ENCODE results near the gene RHBG. TPM values are rescaled to one million over a fixed set of nuclear protein-coding genes. Genes with fewer than 3 reads are reported as not detected.

RHBG gene
- total RNA-seq: not detected in 2 replicates

GRCh38 chr1:156368889-156369684 lies at the start of gene RHBG:
Gene RHBG (plus strand): TSS chr1:156369211. CDS start chr1:156369250, 39 bp downstream.

GRCh38 chr1:156338180-156338976 lies 30.6 kb upstream of the RHBG start, which contains the start of the genes CCT3 and TSACC:
Gene CCT3 (minus strand): TSS chr1:156338292. CDS start chr1:156338184, 108 bp downstream.
Gene TSACC (plus strand): TSS chr1:156338526. CDS start chr1:156339758, 1,232 bp downstream.

Other genes starting within 250 kb of the RHBG start
- 0.16 and 0.50 TPM in 2 replicates for gene SEMA4A, start 215.6 kb upstream of the RHBG start, total RNA-seq
- gene SLC25A44, start 175.1 kb upstream of the RHBG start, total RNA-seq: 4.5 and 14.3 TPM in 2 replicates
- gene PMF1, start 156.2 kb upstream of the RHBG start, total RNA-seq: 38.8 and 42.9 TPM in 2 replicates
- gene BGLAP, start 127.0 kb upstream of the RHBG start, total RNA-seq: 0.38 TPM in 1 of 2 replicates, not detected in the other
- under 0.01 and 0.50 TPM in 2 replicates for gene PAQR6, start 121.2 kb upstream of the RHBG start, total RNA-seq
- gene SMG5, start 86.4 kb upstream of the RHBG start, total RNA-seq: 36.6 and 91.6 TPM in 2 replicates
- gene TMEM79, start 84.9 kb upstream of the RHBG start, total RNA-seq: 0.81 and 2.1 TPM in 2 replicates
- 36.3 and 43.7 TPM in 2 replicates for gene GLMP, start 73.5 kb upstream of the RHBG start, total RNA-seq
- 0.19 TPM in 1 of 2 replicates, not detected in the other for gene VHLL, start 69.9 kb upstream of the RHBG start, total RNA-seq
- 453 and 492 TPM in 2 replicates for gene CCT3, start 30.9 kb upstream of the RHBG start, total RNA-seq
- gene TSACC, start 30.7 kb upstream of the RHBG start, total RNA-seq: 0.32 TPM in 1 of 2 replicates, not detected in the other
- 4.7 and 11.6 TPM in 2 replicates for gene MEF2D, start 131.6 kb downstream of the RHBG start, total RNA-seq
- 17.2 and 21.5 TPM in 2 replicates for gene IQGAP3, start 203.4 kb downstream of the RHBG start, total RNA-seq
- gene TTC24, start 210.5 kb downstream of the RHBG start, total RNA-seq: not detected in 2 replicates
- 52.5 and 61.0 TPM in 2 replicates for gene NAXE, start 222.6 kb downstream of the RHBG start, total RNA-seq
- gene GPATCH4, start 232.3 kb downstream of the RHBG start, total RNA-seq: 11.2 and 25.0 TPM in 2 replicates